IPS-15b (cell line): Measurements from ENCODE around the gene IRF8.

Experiments used
- H3K27me3 ChIP-seq: one replicate; pipeline ENCODE4 v1.6.1; 2013; ENCODE audit warnings: low read length; ENCODE audit not compliant: control insufficient read depth, insufficient read depth
- H3K36me3 ChIP-seq: one replicate; pipeline ENCODE4 v1.6.1; 2013; ENCODE audit warnings: low read length; ENCODE audit not compliant: control insufficient read depth, insufficient read depth
- H3K4me1 ChIP-seq: one replicate; pipeline ENCODE4 v1.6.1; 2013; ENCODE audit warnings: mild to moderate bottlenecking, low read length; ENCODE audit not compliant: control insufficient read depth, insufficient read depth
- H3K4me3 ChIP-seq: one replicate; pipeline ENCODE4 v1.5.1; 2013; ENCODE audit warnings: low read depth, low read length
- H3K9ac ChIP-seq: one replicate; pipeline ENCODE4 v1.6.1; 2013; ENCODE audit warnings: low read depth, mild to moderate bottlenecking, low read length
- H3K9me3 ChIP-seq: one replicate; pipeline ENCODE4 v1.6.1; 2013; ENCODE audit warnings: mild to moderate bottlenecking, low read length; ENCODE audit not compliant: control insufficient read depth, insufficient read depth

Gene IRF8

GRCh38 chr16:85919271-85920267 lies 20.6 kb downstream of the IRF8 start:
- no peak overlapping the region for H3K9ac ChIP-seq
- H3K27me3 ChIP-seq, result no peaks in the 10 kb centered on the region
- H3K9me3 ChIP-seq, result no peaks in the 10 kb centered on the region
- no peaks in the 10 kb centered on the region for H3K4me1 ChIP-seq
- H3K4me3 ChIP-seq, result no peak overlapping the region
- no peaks in the 10 kb centered on the region for H3K36me3 ChIP-seq

GRCh38 chr16:85921026-85921425 lies 22.1 kb downstream of the IRF8 start:
- H3K4me1 ChIP-seq, result no peaks in the 10 kb centered on the region
- no peak overlapping the region for H3K4me3 ChIP-seq
- H3K9me3 ChIP-seq, result no peaks in the 10 kb centered on the region
- H3K27me3 ChIP-seq, result no peaks in the 10 kb centered on the region
- H3K9ac ChIP-seq, result no peak overlapping the region
- no peaks in the 10 kb centered on the region for H3K36me3 ChIP-seq

- H3K9ac ChIP-seq, result no peak overlapping the region
- H3K4me1 ChIP-seq, result no peaks in the 10 kb centered on the region
- no peak overlapping the region for H3K4me3 ChIP-seq
- H3K9me3 ChIP-seq, result no peaks in the 10 kb centered on the region
- H3K27me3 ChIP-seq, result no peaks in the 10 kb centered on the region
- no peaks in the 10 kb centered on the region for H3K36me3 ChIP-seq
These were observed 24.4 kb downstream of the IRF8 start for GRCh38 chr16:85923153-85924021.

- H3K4me1 ChIP-seq, result no peaks in the 10 kb centered on the region
- no peaks in the 10 kb centered on the region for H3K9me3 ChIP-seq
- H3K4me3 ChIP-seq, result no peak overlapping the region
- H3K36me3 ChIP-seq, result no peaks in the 10 kb centered on the region
- H3K9ac ChIP-seq, result no peak overlapping the region
- H3K27me3 ChIP-seq, result no peaks in the 10 kb centered on the region
These were observed 25.7 kb downstream of the IRF8 start for GRCh38 chr16:85924675-85925074.

- H3K4me1 ChIP-seq, result no peaks in the 10 kb centered on the region
- no peak overlapping the region for H3K9ac ChIP-seq
- no peaks in the 10 kb centered on the region for H3K36me3 ChIP-seq
- no peak overlapping the region for H3K4me3 ChIP-seq
- no peaks in the 10 kb centered on the region for H3K9me3 ChIP-seq
- H3K27me3 ChIP-seq, result no peaks in the 10 kb centered on the region
These were observed 27.4 kb downstream of the IRF8 start for GRCh38 chr16:85926370-85926769.

GRCh38 chr16:85927371-85927770 lies 28.4 kb downstream of the IRF8 start:
- Histone ChIP-seq H3K27me3 (no peaks in the 10 kb centered on the region), H3K36me3 (no peaks in the 10 kb centered on the region), H3K4me1 (no peaks in the 10 kb centered on the region), H3K9ac (no peak overlapping the region), H3K4me3 (no peak overlapping the region), H3K9me3 (no peaks in the 10 kb centered on the region)

GRCh38 chr16:85927959-85928358 lies 29.0 kb downstream of the IRF8 start:
- Histone ChIP-seq H3K4me1 (no peaks in the 10 kb centered on the region), H3K27me3 (no peaks in the 10 kb centered on the region), H3K4me3 (no peak overlapping the region), H3K9ac (no peak overlapping the region), H3K36me3 (no peaks in the 10 kb centered on the region), H3K9me3 (no peaks in the 10 kb centered on the region)

- Histone ChIP-seq H3K27me3 (no peaks in the 10 kb centered on the region), H3K4me1 (no peaks in the 10 kb centered on the region), H3K9ac (no peak overlapping the region), H3K4me3 (no peak overlapping the region), H3K9me3 (no peaks in the 10 kb centered on the region), H3K36me3 (no peaks in the 10 kb centered on the region)
These were observed 29.4 kb downstream of the IRF8 start for GRCh38 chr16:85928401-85928820.

GRCh38 chr16:85929259-85929721 lies 30.3 kb downstream of the IRF8 start:
- H3K9me3 ChIP-seq, result no peaks in the 10 kb centered on the region
- no peaks in the 10 kb centered on the region for H3K4me1 ChIP-seq
- no peaks in the 10 kb centered on the region for H3K27me3 ChIP-seq
- H3K4me3 ChIP-seq, result no peak overlapping the region
- H3K9ac ChIP-seq, result no peak overlapping the region
- no peaks in the 10 kb centered on the region for H3K36me3 ChIP-seq

GRCh38 chr16:85930301-85930700 lies 31.3 kb downstream of the IRF8 start:
- no peaks in the 10 kb centered on the region for H3K36me3 ChIP-seq
- H3K9ac ChIP-seq, result no peak overlapping the region
- no peaks in the 10 kb centered on the region for H3K4me1 ChIP-seq
- H3K27me3 ChIP-seq, result no peaks in the 10 kb centered on the region
- no peak overlapping the region for H3K4me3 ChIP-seq
- H3K9me3 ChIP-seq, result no peaks in the 10 kb centered on the region

GRCh38 chr16:85931596-85932402 lies 32.8 kb downstream of the IRF8 start:
- no peaks in the 10 kb centered on the region for H3K36me3 ChIP-seq
- no peaks in the 10 kb centered on the region for H3K9me3 ChIP-seq
- no peak overlapping the region for H3K4me3 ChIP-seq
- no peak overlapping the region for H3K9ac ChIP-seq
- no peaks in the 10 kb centered on the region for H3K4me1 ChIP-seq
- H3K27me3 ChIP-seq, result no peaks in the 10 kb centered on the region
